HFFc6 (cell line): ENCODE results near the gene ARHGAP28. TPM values are rescaled to one million over a fixed set of nuclear protein-coding genes. Genes with fewer than 3 reads are reported as not detected.

ENCODE experiments used
- DNase-seq: peaks from one replicate; pipeline ENCODE4 v3.0.0-alpha.2; 2018
- H3K27ac Mint-ChIP-seq: 2 replicates; pipeline ENCODE4 v1.8.0; 2020; ENCODE audit warnings: mild to moderate bottlenecking, mixed read lengths
- H3K27me3 Mint-ChIP-seq: 2 replicates; pipeline ENCODE4 v1.8.0; 2021; ENCODE audit warnings: mild to moderate bottlenecking, moderate library complexity, mixed read lengths; ENCODE audit not compliant: insufficient read depth
- H3K36me3 Mint-ChIP-seq: 2 replicates; pipeline ENCODE4 v1.8.0; 2021; ENCODE audit warnings: low read depth, mixed read lengths
- H3K4me1 Mint-ChIP-seq: 2 replicates; pipeline ENCODE4 v1.8.0; 2020; ENCODE audit warnings: low read depth, mixed read lengths
- H3K4me3 Mint-ChIP-seq: 2 replicates; pipeline ENCODE4 v1.8.0; 2020; ENCODE audit warnings: mild to moderate bottlenecking, moderate library complexity, mixed read lengths
- H3K9me3 Mint-ChIP-seq: 2 replicates; pipeline ENCODE4 v1.8.0; 2020; ENCODE audit warnings: mild to moderate bottlenecking, mixed read lengths
- CTCF ChIP-seq: fragments of 200-600 bp; sonication (generic); IDR thresholded peaks from 2 replicates; pipeline ENCODE4 v1.5.0; 2021; ENCODE audit warnings: antibody characterized with exemption, mild to moderate bottlenecking
- total RNA-seq, 6 experiments: library from RNA; stranded (reverse); fragmentation: NEBNext Ultra II Directional; extraction: Animal tissue kit (Norgen Biotek cat#: 25700); gene quantifications; 2 replicates in 1 of 6; 3 replicates in 5 of 6; pipeline ENCODE4 v1.2.3, GENCODE V29; 2021

Gene ARHGAP28
- total RNA-seq, 6 experiments from 2014 or later, result 0.05 to 0.97 (median 0.39) TPM; not detected in 1

GRCh38 chr18:6920099-6920955 is 190.8 kb downstream of the ARHGAP28 start:
- no peak overlapping the region for H3K27ac Mint-ChIP-seq
- no peak overlapping the region for H3K4me3 Mint-ChIP-seq
- H3K4me1 Mint-ChIP-seq, result no peaks in the 10 kb centered on the region
- H3K36me3 Mint-ChIP-seq, result no peaks in the 10 kb centered on the region
- no peaks in the 10 kb centered on the region for H3K27me3 Mint-ChIP-seq
- peak; percentile 40 for DNase-seq
- TF ChIP-seq CTCF, result peak; percentile 71
- peaks cover 5% of the 10 kb centered on the region; the same call in 1 of the 2 replicates for H3K9me3 Mint-ChIP-seq

GRCh38 chr18:6921571-6921970 is 192.1 kb downstream of the ARHGAP28 start:
- Mint-ChIP-seq H3K27ac (no peak overlapping the region), H3K27me3 (no peaks in the 10 kb centered on the region), H3K9me3 (peaks cover 5% of the 10 kb centered on the region; the same call in 1 of the 2 replicates), H3K36me3 (no peaks in the 10 kb centered on the region), H3K4me1 (no peaks in the 10 kb centered on the region), H3K4me3 (no peak overlapping the region)
- no peak for DNase-seq
- no peak for TF ChIP-seq CTCF

- H3K4me3 Mint-ChIP-seq, result no peak overlapping the region
- H3K4me1 Mint-ChIP-seq, result no peaks in the 10 kb centered on the region
- H3K9me3 Mint-ChIP-seq, result peaks cover 9% of the 10 kb centered on the region
- DNase-seq, result no peak
- no peak overlapping the region for H3K27ac Mint-ChIP-seq
- H3K36me3 Mint-ChIP-seq, result no peaks in the 10 kb centered on the region
- TF ChIP-seq CTCF, result no peak
- H3K27me3 Mint-ChIP-seq, result no peaks in the 10 kb centered on the region
These were observed 193.7 kb downstream of the ARHGAP28 start for GRCh38 chr18:6923220-6923619.

- no peak overlapping the region for H3K4me3 Mint-ChIP-seq
- no peaks in the 10 kb centered on the region for H3K4me1 Mint-ChIP-seq
- no peak for TF ChIP-seq CTCF
- DNase-seq, result no peak
- H3K27ac Mint-ChIP-seq, result no peak overlapping the region
- H3K27me3 Mint-ChIP-seq, result peaks cover 2% of the 10 kb centered on the region; the same call in 1 of the 2 replicates
- H3K9me3 Mint-ChIP-seq, result peaks cover 9% of the 10 kb centered on the region
- H3K36me3 Mint-ChIP-seq, result no peaks in the 10 kb centered on the region
These were observed 197.6 kb downstream of the ARHGAP28 start for GRCh38 chr18:6927153-6927552.

- no peak overlapping the region for H3K27ac Mint-ChIP-seq
- no peaks in the 10 kb centered on the region for H3K36me3 Mint-ChIP-seq
- no peak overlapping the region for H3K4me3 Mint-ChIP-seq
- H3K4me1 Mint-ChIP-seq, result no peaks in the 10 kb centered on the region
- no peak for DNase-seq
- H3K27me3 Mint-ChIP-seq, result peaks cover 2% of the 10 kb centered on the region; the same call in 1 of the 2 replicates
- H3K9me3 Mint-ChIP-seq, result peaks cover 9% of the 10 kb centered on the region
- no peak for TF ChIP-seq CTCF
These were observed 198.8 kb downstream of the ARHGAP28 start for GRCh38 chr18:6928359-6928758.
